Esophagus muscularis mucosa (tissue), 4 donors: Measurements from ENCODE around the gene SLC16A6.
"Not testable (repeated sequence)": the region's sequence is repeated elsewhere in the genome, so short reads cannot be mapped to it uniquely, and the experiment has no call there.

Experiments
- EP300 ChIP-seq: sonication (generic); formaldehyde crosslinking; IDR thresholded peaks from one replicate; pipeline ENCODE4 v1.6.1; 2017; ENCODE audit warnings: antibody characterized with exemption
- POLR2A ChIP-seq: fragments of 450-650 bp; IDR thresholded peaks from one replicate; pipeline ENCODE4 v1.6.1; 2017; ENCODE audit warnings: antibody characterized with exemption, moderate library complexity, mild to moderate bottlenecking, low read depth
- POLR2AphosphoS5 ChIP-seq, 2 donors: sonication (generic); formaldehyde crosslinking; IDR thresholded peaks; one replicate each; pipeline ENCODE4 v1.6.1; 2017; ENCODE audit warnings: antibody characterized with exemption in 2 of 2
- TF ChIP-seq, protein P1 (sequence below), 3 experiments: fragments of 200-600 bp in 2 of 3; fragments of 450-650 bp in 1 of 3; sonication (generic) in 2 of 3; IDR thresholded peaks; one replicate each; pipeline ENCODE4 v1.5.1; 2017 to 2019; ENCODE audit warnings: antibody characterized with exemption in 3 of 3, mild to moderate bottlenecking in 2 of 3, moderate library complexity in 1 of 3

DNA sequence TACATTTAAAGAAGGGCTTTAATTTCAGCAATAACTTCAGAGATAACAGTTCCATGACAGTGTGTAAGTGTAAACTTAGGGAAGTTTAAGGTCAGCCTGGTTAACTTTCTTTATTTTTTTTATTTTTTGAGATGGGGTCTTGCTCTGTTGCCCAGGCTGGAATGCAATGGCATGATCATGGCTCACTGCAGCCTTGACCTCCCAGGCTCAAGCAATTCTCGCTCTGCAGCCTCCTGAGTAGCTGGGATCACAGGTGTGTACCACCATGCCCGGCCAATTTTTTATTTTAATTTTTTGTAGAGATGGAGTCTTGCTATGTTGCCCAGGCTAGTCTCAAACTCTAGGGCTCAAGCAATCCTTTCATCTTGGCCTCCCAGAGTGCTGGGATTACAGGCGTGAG is 14.6 kb downstream of the SLC16A6 start:
- TF ChIP-seq, protein P1, sequence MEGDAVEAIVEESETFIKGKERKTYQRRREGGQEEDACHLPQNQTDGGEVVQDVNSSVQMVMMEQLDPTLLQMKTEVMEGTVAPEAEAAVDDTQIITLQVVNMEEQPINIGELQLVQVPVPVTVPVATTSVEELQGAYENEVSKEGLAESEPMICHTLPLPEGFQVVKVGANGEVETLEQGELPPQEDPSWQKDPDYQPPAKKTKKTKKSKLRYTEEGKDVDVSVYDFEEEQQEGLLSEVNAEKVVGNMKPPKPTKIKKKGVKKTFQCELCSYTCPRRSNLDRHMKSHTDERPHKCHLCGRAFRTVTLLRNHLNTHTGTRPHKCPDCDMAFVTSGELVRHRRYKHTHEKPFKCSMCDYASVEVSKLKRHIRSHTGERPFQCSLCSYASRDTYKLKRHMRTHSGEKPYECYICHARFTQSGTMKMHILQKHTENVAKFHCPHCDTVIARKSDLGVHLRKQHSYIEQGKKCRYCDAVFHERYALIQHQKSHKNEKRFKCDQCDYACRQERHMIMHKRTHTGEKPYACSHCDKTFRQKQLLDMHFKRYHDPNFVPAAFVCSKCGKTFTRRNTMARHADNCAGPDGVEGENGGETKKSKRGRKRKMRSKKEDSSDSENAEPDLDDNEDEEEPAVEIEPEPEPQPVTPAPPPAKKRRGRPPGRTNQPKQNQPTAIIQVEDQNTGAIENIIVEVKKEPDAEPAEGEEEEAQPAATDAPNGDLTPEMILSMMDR (IDR thresholded peaks at IDR 0.05) = not testable (repeated sequence)
- TF ChIP-seq EP300; POLR2A; POLR2AphosphoS5 (IDR thresholded peaks at IDR 0.05): not testable (repeated sequence)
